Left lung (tissue), 10 donors: ENCODE results near the gene NECAB2. TPM values are rescaled to one million over a fixed set of nuclear protein-coding genes. Genes with fewer than 3 reads are reported as not detected.

ENCODE experiments used
- ATAC-seq: fragments of 200-7000 bp; cut with Tn5 transposase; one replicate; pipeline ENCODE4 v1.9.1; 2020; ENCODE audit warnings: moderate library complexity
- DNase-seq, 4 donors: peaks; one replicate each; pipeline ENCODE4 v3.0.0-alpha.2; 2013 to 2020
- H3K27ac ChIP-seq, 2 donors: fragments of 200-600 bp; sonication (generic) in 1 of 2; one replicate each; pipeline versions ENCODE4 v1.5.0 to v1.8.0; 2020 to 2021
- H3K27me3 ChIP-seq, 2 donors: fragments of 200-600 bp; sonication (generic) in 1 of 2; one replicate each; pipeline versions ENCODE4 v1.5.0 to v1.8.0; 2020 to 2021
- H3K36me3 ChIP-seq, 2 donors: fragments of 200-600 bp; sonication (generic) in 1 of 2; one replicate each; pipeline versions ENCODE4 v1.5.0 to v1.8.0; 2020 to 2021
- H3K4me1 ChIP-seq, 2 donors: fragments of 200-600 bp; one replicate each; pipeline ENCODE4 v1.8.0; 2021
- H3K4me3 ChIP-seq, 2 donors: fragments of 200-600 bp; sonication (generic) in 1 of 2; one replicate each; pipeline versions ENCODE4 v1.5.0 to v1.8.0; 2020 to 2021; ENCODE audit warnings: mild to moderate bottlenecking in 1 of 2
- H3K9me3 ChIP-seq, 2 donors: fragments of 200-600 bp; sonication (generic) in 1 of 2; one replicate each; pipeline versions ENCODE4 v1.5.0 to v1.8.0; 2020 to 2021
- intact Hi-C, 2 donors: fragments of 100-400 bp; cut with DNase I; formaldehyde crosslinking; loops; one replicate each; pipeline versions ENCODE4 v1.11.2 to v1.14.2; 2022
- polyA plus RNA-seq, 6 donors: library from polyadenylated mRNA; unstranded; fragments of 120-200 nt; gene quantifications; one replicate each; pipeline ENCODE4 v1.2.1, GENCODE V29; 2013; ENCODE audit not compliant: insufficient read length in 6 of 6
- total RNA-seq, 2 donors: library from RNA; stranded (reverse); fragmentation: NEBNext Ultra II Directional; extraction: Animal tissue kit (Norgen Biotek cat#: 25700); gene quantifications; one replicate each; pipeline ENCODE4 v1.2.1, GENCODE V29; 2021
- TF ChIP-seq, protein P1 (sequence below), 2 donors: fragments of 200-600 bp; sonication (generic) in 1 of 2; IDR thresholded peaks; one replicate each; pipeline versions ENCODE4 v1.5.0 to v1.8.0; 2021; ENCODE audit warnings: antibody characterized with exemption in 2 of 2
- donor health status: DM: no; HTN: yes; CAD: no.
- donor health status: DM: no; HTN: no; CAD: no.

NECAB2 gene
- total and polyA plus RNA-seq, 8 donors, result 0.17 to 0.79 (median 0.42) TPM

DNA sequence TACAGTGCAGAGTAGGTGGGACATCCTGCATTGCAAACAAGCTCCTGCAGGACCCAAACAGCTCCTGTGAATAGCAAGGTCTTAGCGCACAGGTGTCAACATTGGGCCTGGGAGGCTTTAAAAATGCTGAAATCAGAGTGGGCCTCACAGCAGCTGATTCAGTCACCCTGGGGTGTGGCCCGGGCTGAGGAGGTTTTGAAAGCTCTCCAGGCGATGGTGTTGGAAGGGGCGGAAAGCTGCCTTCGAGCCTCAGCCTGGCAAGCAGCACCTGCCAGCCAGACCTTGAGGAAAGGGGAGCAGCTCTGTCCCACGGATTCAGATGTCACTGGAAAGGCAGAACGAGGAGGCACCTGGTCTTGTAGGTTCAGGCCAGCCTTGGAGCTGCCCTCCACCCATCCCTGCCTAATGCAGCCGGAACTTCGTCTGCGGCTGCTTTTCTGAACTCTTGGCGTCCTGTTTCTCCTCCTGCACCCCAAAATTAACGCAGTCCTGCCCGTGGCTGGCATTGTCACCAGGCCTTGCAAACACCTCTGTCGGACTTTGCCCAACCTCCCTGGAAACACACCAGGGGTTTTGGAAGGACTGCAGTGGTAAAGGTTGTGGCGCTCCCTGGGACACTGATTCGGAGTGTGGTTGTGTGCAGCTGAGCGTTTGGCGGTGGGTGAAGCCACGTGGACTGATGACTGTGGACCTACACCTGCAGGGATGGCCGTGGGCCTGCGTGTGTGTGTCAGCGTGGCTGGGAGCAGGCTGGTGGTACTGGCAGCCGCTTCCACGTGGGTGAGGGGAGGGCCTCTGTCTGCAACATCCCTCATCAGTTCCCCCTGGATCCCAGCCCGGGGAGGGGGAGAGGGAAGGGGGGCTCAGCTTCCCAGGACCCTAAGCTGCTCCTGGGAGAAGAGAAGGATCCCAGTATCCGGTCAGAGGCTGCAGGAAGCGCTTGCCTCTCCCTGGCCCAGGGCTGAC is 3.4 kb downstream of the NECAB2 start:
- ATAC-seq (peak; percentile 55), DNase-seq (peak in 1 of 4 donors; percentile 70)
- Histone ChIP-seq H3K27me3 (peaks cover 0 to 47% of the 10 kb centered on the region in 2 donors), H3K4me3 (no peak overlapping the region), H3K36me3 (no peaks in the 10 kb centered on the region), H3K4me1 (peaks cover 0 to 6% of the 10 kb centered on the region in 2 donors), H3K9me3 (no peaks in the 10 kb centered on the region), H3K27ac (no peak overlapping the region)
- TF ChIP-seq, protein P1, sequence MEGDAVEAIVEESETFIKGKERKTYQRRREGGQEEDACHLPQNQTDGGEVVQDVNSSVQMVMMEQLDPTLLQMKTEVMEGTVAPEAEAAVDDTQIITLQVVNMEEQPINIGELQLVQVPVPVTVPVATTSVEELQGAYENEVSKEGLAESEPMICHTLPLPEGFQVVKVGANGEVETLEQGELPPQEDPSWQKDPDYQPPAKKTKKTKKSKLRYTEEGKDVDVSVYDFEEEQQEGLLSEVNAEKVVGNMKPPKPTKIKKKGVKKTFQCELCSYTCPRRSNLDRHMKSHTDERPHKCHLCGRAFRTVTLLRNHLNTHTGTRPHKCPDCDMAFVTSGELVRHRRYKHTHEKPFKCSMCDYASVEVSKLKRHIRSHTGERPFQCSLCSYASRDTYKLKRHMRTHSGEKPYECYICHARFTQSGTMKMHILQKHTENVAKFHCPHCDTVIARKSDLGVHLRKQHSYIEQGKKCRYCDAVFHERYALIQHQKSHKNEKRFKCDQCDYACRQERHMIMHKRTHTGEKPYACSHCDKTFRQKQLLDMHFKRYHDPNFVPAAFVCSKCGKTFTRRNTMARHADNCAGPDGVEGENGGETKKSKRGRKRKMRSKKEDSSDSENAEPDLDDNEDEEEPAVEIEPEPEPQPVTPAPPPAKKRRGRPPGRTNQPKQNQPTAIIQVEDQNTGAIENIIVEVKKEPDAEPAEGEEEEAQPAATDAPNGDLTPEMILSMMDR (IDR thresholded peaks at IDR 0.05), result no peak
- intact Hi-C loops, result no loop called here

DNA sequence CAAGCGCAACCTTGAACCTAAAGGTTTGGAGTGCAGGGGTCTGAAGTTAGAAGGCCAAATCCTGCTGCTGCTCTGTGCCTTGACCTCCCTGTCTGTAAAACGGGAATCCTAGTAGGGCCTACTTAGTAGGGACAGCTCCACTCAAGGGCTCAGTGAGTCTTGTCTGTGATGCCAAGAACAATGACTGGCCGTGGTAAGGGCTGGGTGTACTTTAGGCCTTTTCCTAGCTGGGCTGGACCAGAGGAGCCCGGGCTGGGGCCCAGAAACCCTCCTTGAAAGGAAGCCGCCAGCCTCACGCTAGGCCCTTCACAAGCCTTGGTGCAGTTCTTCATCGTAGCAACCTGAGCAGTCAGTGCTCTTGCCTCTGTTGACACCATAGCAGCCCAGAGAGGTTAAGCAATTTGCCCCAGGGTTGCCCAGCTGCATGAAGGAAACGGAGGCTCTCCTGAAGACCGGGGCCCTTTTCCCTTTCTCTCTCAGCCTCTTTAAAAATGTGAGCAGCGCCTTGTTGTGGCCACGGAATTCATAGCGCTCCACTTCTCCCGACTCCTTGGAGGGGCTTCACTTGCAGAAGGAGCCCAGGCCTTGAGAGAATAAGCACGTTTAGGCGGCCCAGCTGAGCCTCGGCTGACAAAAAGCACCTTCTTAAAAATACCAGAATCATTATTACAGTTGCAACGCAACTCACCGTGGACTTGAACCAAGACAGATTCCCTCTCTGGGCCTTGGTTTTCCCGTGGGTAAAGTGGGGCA is 4.4 kb downstream of the NECAB2 start:
- Histone ChIP-seq H3K4me3 (no peak overlapping the region), H3K36me3 (no peaks in the 10 kb centered on the region), H3K27me3 (peaks cover 0 to 47% of the 10 kb centered on the region in 2 donors), H3K9me3 (no peaks in the 10 kb centered on the region), H3K4me1 (peaks cover 0 to 6% of the 10 kb centered on the region in 2 donors), H3K27ac (no peak overlapping the region)
- no peak for DNase-seq
- intact Hi-C loops, result no loop called here
- TF ChIP-seq, protein P1 (IDR thresholded peaks at IDR 0.05), result no peak
- no peak for ATAC-seq

- Histone ChIP-seq H3K9me3 (peaks cover 0 to 3% of the 10 kb centered on the region in 2 donors), H3K27me3 (peaks cover 0 to 42% of the 10 kb centered on the region in 2 donors), H3K36me3 (no peaks in the 10 kb centered on the region), H3K27ac (no peak overlapping the region), H3K4me1 (peaks cover 0 to 1% of the 10 kb centered on the region in 2 donors), H3K4me3 (no peak overlapping the region)
- DNase-seq (peak in 1 of 4 donors; percentile 66), ATAC-seq (no peak)
- TF ChIP-seq, protein P1 (IDR thresholded peaks at IDR 0.05), result no peak
- intact Hi-C loops, result no loop called here
These were observed 5.0 kb downstream of the NECAB2 start for GRCh38 chr16:83973077-83973476.

GRCh38 chr16:83973581-83974385 is 5.7 kb downstream of the NECAB2 start:
- H3K27ac ChIP-seq, result no peak overlapping the region
- intact Hi-C loops, result no loop called here
- TF ChIP-seq, protein P1 (IDR thresholded peaks at IDR 0.05), result no peak
- no peak overlapping the region for H3K4me3 ChIP-seq
- peaks cover 0 to 38% of the 10 kb centered on the region in 2 donors for H3K27me3 ChIP-seq
- ATAC-seq (no peak), DNase-seq (peak in 1 of 4 donors; percentile 43)
- no peaks in the 10 kb centered on the region for H3K4me1 ChIP-seq
- H3K36me3 ChIP-seq, result no peaks in the 10 kb centered on the region
- peaks cover 0 to 10% of the 10 kb centered on the region in 2 donors for H3K9me3 ChIP-seq
